ENCODE results near the gene WWC2.

DNA sequence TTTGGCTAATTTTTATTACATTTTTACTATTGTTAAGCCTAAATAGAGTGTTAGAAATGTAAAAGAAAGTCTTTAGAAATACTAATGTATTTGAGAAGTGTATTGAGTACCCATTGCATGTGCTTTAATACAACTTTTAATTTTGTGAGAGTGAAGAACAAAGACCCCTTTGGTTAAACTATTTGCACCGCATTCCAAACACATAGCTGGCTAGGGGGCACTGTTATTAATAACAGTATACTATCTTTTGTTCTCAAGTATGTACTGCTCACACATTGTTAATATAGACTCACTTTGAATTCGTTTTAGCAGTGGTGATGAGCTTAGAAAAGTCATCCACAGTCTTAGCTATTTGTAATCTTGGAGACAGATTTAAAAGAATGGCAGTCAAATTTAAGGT is 114.9 kb downstream of the WWC2 start:
- TF ChIP-seq, protein P1, sequence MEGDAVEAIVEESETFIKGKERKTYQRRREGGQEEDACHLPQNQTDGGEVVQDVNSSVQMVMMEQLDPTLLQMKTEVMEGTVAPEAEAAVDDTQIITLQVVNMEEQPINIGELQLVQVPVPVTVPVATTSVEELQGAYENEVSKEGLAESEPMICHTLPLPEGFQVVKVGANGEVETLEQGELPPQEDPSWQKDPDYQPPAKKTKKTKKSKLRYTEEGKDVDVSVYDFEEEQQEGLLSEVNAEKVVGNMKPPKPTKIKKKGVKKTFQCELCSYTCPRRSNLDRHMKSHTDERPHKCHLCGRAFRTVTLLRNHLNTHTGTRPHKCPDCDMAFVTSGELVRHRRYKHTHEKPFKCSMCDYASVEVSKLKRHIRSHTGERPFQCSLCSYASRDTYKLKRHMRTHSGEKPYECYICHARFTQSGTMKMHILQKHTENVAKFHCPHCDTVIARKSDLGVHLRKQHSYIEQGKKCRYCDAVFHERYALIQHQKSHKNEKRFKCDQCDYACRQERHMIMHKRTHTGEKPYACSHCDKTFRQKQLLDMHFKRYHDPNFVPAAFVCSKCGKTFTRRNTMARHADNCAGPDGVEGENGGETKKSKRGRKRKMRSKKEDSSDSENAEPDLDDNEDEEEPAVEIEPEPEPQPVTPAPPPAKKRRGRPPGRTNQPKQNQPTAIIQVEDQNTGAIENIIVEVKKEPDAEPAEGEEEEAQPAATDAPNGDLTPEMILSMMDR (IDR thresholded peaks at IDR 0.05), result no peak
- TF ChIP-seq POLR2A (IDR thresholded peaks at IDR 0.05), result no peak
- TF ChIP-seq EP300 (IDR thresholded peaks at IDR 0.05; ENCODE audit: low read depth), result no peak
